HepG2 (cell line): ENCODE data around the gene BABAM2. TPM values are rescaled to one million over a fixed set of nuclear protein-coding genes. Genes with fewer than 3 reads are reported as not detected.
A peak's percentile ranks its signal among the peaks of the same experiment; 100 is the strongest.

ENCODE experiments used
- E2F2 ChIP-seq: sonication (generic); formaldehyde crosslinking; IDR thresholded peaks from 2 replicates; pipeline ENCODE4 v1.4.0; 2020; ENCODE audit warnings: missing genetic modification reagents, borderline replicate concordance
- FOSL2 ChIP-seq: sonication (generic); formaldehyde crosslinking; IDR thresholded peaks from 2 replicates; pipeline ENCODE4 v1.4.0; 2020; ENCODE audit warnings: missing genetic modification reagents
- GATAD2A ChIP-seq: IDR thresholded peaks from 2 replicates; pipeline ENCODE4 v1.6.1; 2016
- HNF1B ChIP-seq: sonication (generic); formaldehyde crosslinking; IDR thresholded peaks from 2 replicates; pipeline ENCODE4 v1.5.1; 2020; ENCODE audit warnings: mild to moderate bottlenecking, moderate library complexity, missing genetic modification reagents
- KLF6 ChIP-seq: IDR thresholded peaks from 2 replicates; pipeline ENCODE4 v1.8.0; 2016; ENCODE audit warnings: missing biosample characterization, missing genetic modification reagents
- NCOA1 ChIP-seq: sonication (generic); formaldehyde crosslinking; IDR thresholded peaks from 2 replicates; pipeline ENCODE4 v1.9.0; 2021; ENCODE audit warnings: missing genetic modification reagents
- NR2F1 ChIP-seq, 2 experiments: fragments of 450-650 bp in 1 of 2; formaldehyde crosslinking in 1 of 2; IDR thresholded peaks; 2 replicates each; pipeline versions ENCODE4 v1.5.0 to v1.6.1; 2016 to 2020; ENCODE audit warnings: mild to moderate bottlenecking in 1 of 2, missing compliant biosample characterization in 1 of 2, missing genetic modification reagents in 1 of 2, moderate library complexity in 1 of 2
- POLR2A ChIP-seq, 2 experiments: IDR thresholded peaks; 2 replicates each; pipeline ENCODE4 v1.6.1; 2011; ENCODE audit warnings: low read depth in 2 of 2, low read length in 2 of 2, mild to moderate bottlenecking in 1 of 2, moderate library complexity in 1 of 2; ENCODE audit not compliant: insufficient read depth in 1 of 2
- RFX5 ChIP-seq: IDR thresholded peaks from 2 replicates; pipeline ENCODE4 v1.6.1; 2011; ENCODE audit warnings: low read depth, low read length, improper control_type of control experiment
- TBL1XR1 ChIP-seq: fragments of 150-350 bp; IDR thresholded peaks from 2 replicates; pipeline ENCODE4 v1.6.1; 2014; ENCODE audit warnings: borderline replicate concordance, low read length; ENCODE audit not compliant: partially characterized antibody
- TFAP4 ChIP-seq: sonication (generic); IDR thresholded peaks from 2 replicates; pipeline ENCODE4 v1.6.1; 2016; ENCODE audit warnings: low read depth, borderline replicate concordance
- UBTF ChIP-seq: sonication (generic); formaldehyde crosslinking; IDR thresholded peaks from 2 replicates; pipeline ENCODE4 v1.4.0; 2020; ENCODE audit warnings: mild to moderate bottlenecking, missing genetic modification reagents
- ZFP36 ChIP-seq: fragments of 150-350 bp; IDR thresholded peaks from 2 replicates; pipeline ENCODE4 v1.6.1; 2018; ENCODE audit warnings: borderline replicate concordance, low read length, low read depth; ENCODE audit not compliant: partially characterized antibody
- ZKSCAN1 ChIP-seq: fragments of 150-350 bp; IDR thresholded peaks from 2 replicates; pipeline ENCODE4 v1.6.1; 2014; ENCODE audit warnings: low read length
- ZNF34 ChIP-seq: sonication (generic); formaldehyde crosslinking; IDR thresholded peaks from 2 replicates; pipeline ENCODE4 v1.4.0; 2020; ENCODE audit warnings: mild to moderate bottlenecking, missing genetic modification reagents, borderline replicate concordance
- ZNF510 ChIP-seq: sonication (generic); formaldehyde crosslinking; IDR thresholded peaks from 2 replicates; pipeline ENCODE4 v1.4.0; 2020; ENCODE audit warnings: low read depth, mild to moderate bottlenecking, missing genetic modification reagents
- ZNF569 ChIP-seq: sonication (generic); formaldehyde crosslinking; IDR thresholded peaks from 2 replicates; pipeline ENCODE4 v1.5.0; 2020; ENCODE audit warnings: mild to moderate bottlenecking, missing genetic modification reagents, moderate library complexity, borderline replicate concordance
- ZNF652 ChIP-seq: IDR thresholded peaks from 2 replicates; pipeline ENCODE4 v1.6.1; 2016; ENCODE audit warnings: low read depth, borderline replicate concordance
- ZNF724P ChIP-seq: sonication (generic); formaldehyde crosslinking; IDR thresholded peaks from 2 replicates; pipeline ENCODE4 v1.8.0; 2022; ENCODE audit warnings: missing genetic modification reagents, borderline replicate concordance
- polyA plus RNA-seq, 8 experiments: library from polyadenylated mRNA; depleted of rRNA in 3 of 8; stranded (reverse) in 7 of 8; unstranded in 1 of 8; fragments of >200 nt; fragmentation: Illumina TruSeq in 4 of 8; extraction: Trizol in 4 of 8; gene quantifications; 2 replicates each; pipeline versions ENCODE4 v1.2.1 to v1.2.3, GENCODE V29; 2011 to 2016; ENCODE audit warnings: low read depth in 4 of 8, missing spikeins in 1 of 8, mixed read lengths in 1 of 8; ENCODE audit not compliant: insufficient read depth in 1 of 8
- total RNA-seq, 5 experiments: library from RNA; depleted of rRNA; stranded (reverse); fragments of >200 nt; fragmentation: Illumina TruSeq; extraction: Trizol; gene quantifications; 2 replicates each; pipeline ENCODE4 v1.2.3, GENCODE V29; 2016; ENCODE audit warnings: low read depth in 1 of 5

Gene BABAM2
- total and polyA plus RNA-seq, 2 of the 13 experiments (the other 11 are each of a cell fraction or from before 2014, with no cell fraction given) = 24.9 to 28.0 TPM

GRCh38 chr2:28356095-28356911 is 465.8 kb downstream of the BABAM2 start (continued):
- TF ChIP-seq E2F2 (CRISPR knock-in tag) (no peak), POLR2A (IDR thresholded peaks at IDR 0.05; ENCODE audit: insufficient read depth in 1 of 2, low read depth in 2 of 2, low read length in 2 of 2) (no peak), ZNF652 (CRISPR knock-in tag) (no peak), ZKSCAN1 (no peak), NCOA1 (peak; percentile 49; the same call in 1 of the 2 replicates), ZFP36 (no peak), FOSL2 (CRISPR knock-in tag) (no peak), ZNF510 (CRISPR knock-in tag) (no peak), KLF6 (no peak), TBL1XR1 (no peak), HNF1B (CRISPR knock-in tag) (no peak), ZNF34 (CRISPR knock-in tag) (no peak), ZNF724P (no peak), UBTF (CRISPR knock-in tag) (peak; percentile 38), ZNF569 (CRISPR knock-in tag) (no peak), NR2F1 (CRISPR knock-in tag; IDR thresholded peaks at IDR 0.05) (no peak), RFX5 (no peak), TFAP4 (peak; percentile 34; the same call in 1 of the 2 replicates), GATAD2A (CRISPR knock-in tag) (no peak; the same call in 1 of the 2 replicates)
- TF ChIP-seq, all 625 proteins: peak for 29
